NCI-H69 (cell line): ENCODE results near the gene IKZF4.
"Not testable (repeated sequence)": the region's sequence is repeated elsewhere in the genome, so short reads cannot be mapped to it uniquely, and the experiment has no call there.

Experiments used
- DNase-seq: peaks from one replicate; lab custom pipeline; 2025; lab: John Stamatoyannopoulos, UW

IKZF4 gene

GRCh38 chr12:56040151-56040550 lies 19.3 kb downstream of the IKZF4 start:
- no peak for DNase-seq

- DNase-seq: peak; percentile 30
Observed at GRCh38 chr12:56040963-56041551, 20.2 kb downstream of the IKZF4 start.

GRCh38 chr12:56041552-56042429 lies 20.9 kb downstream of the IKZF4 start, which contains the start of gene RPS26:
Gene RPS26 (plus strand): TSS chr12:56041918. CDS start chr12:56042167, 249 bp downstream.
- peak; percentile 100 for DNase-seq

- peak; percentile 36 for DNase-seq
Observed at GRCh38 chr12:56042430-56042813, 21.6 kb downstream of the IKZF4 start.

DNA sequence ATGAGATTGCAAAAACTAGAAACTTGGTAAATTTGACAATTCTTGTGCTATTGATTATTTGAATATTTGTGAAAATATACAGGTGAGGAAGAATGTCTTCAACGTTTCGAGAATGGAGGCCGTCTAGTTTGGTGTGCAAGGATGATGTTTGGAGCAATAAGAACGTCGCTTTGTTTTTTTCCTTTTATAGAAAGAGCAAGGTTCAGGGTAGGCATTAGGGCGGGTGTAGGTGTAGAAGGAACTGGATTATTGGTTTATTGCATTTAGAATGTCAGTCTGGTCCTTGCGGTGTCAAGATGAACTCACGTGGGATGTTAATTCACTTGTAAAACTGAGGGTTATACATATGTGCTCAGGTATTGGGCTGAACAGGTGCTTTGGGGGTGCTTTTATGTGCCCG lies 22.0 kb downstream of the IKZF4 start:
- DNase-seq: no peak

DNA sequence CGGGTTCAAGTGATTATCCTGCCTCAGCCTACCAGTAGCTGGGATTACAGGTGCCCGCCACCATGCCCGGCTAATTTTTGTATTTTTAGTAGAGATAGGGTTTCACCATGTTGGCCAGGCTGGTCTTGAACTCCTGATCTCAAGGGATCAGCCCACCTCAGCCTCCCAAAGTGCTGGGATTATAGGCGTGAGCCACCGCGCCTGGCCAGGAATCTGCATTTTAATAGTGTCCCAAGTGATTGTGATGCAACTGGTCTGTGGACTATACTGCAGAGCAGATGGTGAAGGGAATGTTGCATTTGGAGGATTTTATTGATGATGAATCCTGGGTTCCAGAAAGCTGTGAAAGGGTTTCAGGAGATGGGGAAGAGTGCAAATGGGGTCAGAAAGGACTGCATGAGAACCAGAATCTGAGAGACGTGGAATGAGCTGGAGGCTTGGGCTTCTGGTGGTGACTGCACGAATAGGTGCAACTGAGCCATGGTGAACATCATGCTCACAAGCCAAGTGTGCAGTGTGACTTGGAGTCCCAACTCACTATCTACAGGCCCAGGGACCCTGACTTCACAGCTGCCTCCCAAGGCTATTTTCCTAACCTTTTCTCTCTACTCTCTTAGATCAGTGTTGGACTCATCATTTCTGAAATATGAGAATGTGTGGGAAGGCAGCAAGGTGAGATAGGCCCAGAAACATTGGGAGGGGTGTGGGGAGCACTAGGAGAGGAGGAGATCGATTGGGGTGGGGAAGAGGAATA lies 25.4 kb downstream of the IKZF4 start:
- no peak for DNase-seq

- no peak for DNase-seq
Observed at GRCh38 chr12:56053407-56053893, 32.6 kb downstream of the IKZF4 start.

- not testable (repeated sequence) for DNase-seq
Observed at GRCh38 chr12:56059964-56060363, 39.1 kb downstream of the IKZF4 start.

DNA sequence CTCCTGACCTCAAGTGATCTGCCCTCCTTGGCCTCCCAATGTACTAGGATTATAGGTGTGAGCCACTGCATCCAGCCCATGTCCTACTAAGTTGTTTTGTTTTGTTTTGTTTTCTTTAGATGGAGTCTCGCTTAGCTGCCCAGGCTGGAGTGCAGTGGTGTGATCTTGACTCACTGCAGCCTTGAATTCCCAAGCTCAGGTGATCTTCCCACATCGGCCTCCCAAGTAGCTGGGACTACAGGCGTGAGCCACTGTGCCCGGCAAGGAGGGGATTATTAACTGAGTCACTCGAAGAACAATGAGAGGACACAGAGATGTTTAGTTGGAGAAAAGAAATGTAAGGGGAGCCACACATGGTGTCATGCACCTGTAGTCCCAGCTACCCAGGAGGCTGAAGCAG lies 41.1 kb downstream of the IKZF4 start:
- no peak for DNase-seq

- DNase-seq: no peak
Observed at GRCh38 chr12:56062996-56063395, 42.2 kb downstream of the IKZF4 start.

GRCh38 chr12:56071648-56072047 lies 50.8 kb downstream of the IKZF4 start:
- no peak for DNase-seq

- no peak for DNase-seq
Observed at GRCh38 chr12:56074396-56074795, 53.6 kb downstream of the IKZF4 start.

GRCh38 chr12:56077966-56078365 lies 57.1 kb downstream of the IKZF4 start:
- not testable (repeated sequence) for DNase-seq

GRCh38 chr12:56078427-56078826 lies 57.6 kb downstream of the IKZF4 start:
- no peak for DNase-seq

- peak; percentile 76 for DNase-seq
Observed at GRCh38 chr12:56078931-56079722, 58.3 kb downstream of the IKZF4 start.

- DNase-seq: peak; percentile 85
Observed at GRCh38 chr12:56079723-56080555, 59.1 kb downstream of the IKZF4 start, which contains the start of gene ERBB3. Gene ERBB3 (plus strand): TSS chr12:56080165. CDS start chr12:56080301, 136 bp downstream.

DNA sequence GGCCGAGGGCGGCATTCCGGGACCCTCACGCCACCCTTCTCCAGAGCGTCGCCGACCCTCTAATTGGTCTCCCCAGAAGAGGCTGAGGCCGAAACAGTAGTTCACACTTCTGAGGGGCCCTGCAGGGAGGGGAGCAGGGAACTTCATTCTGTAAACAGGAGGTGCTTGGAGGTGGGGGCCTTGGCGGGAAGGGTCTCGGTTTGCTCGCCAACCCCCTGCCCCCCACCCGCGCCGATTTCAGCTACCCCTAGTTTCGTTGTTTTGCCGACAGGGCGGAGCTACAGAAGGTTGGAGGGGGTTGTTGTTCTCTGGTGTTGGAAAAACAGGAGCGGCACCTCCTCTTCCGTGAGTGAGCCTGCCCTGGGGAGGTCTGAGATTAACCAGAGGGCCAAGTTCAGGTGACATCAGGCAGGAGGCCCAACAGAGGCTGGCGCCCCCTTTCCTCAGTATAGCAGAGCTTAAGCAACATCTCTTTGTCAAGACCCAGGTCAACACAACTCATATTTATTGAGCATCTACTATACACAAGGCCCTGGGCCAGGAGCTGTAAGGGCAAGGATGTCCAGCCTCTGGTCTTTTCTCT lies 59.8 kb downstream of the IKZF4 start:
- DNase-seq: no peak

- DNase-seq: peak; percentile 11
Observed at GRCh38 chr12:56081393-56082347, 60.8 kb downstream of the IKZF4 start.

- DNase-seq: no peak
Observed at GRCh38 chr12:56082382-56082781, 61.5 kb downstream of the IKZF4 start.
